ENCODE results near the gene SMCO4.

DNA sequence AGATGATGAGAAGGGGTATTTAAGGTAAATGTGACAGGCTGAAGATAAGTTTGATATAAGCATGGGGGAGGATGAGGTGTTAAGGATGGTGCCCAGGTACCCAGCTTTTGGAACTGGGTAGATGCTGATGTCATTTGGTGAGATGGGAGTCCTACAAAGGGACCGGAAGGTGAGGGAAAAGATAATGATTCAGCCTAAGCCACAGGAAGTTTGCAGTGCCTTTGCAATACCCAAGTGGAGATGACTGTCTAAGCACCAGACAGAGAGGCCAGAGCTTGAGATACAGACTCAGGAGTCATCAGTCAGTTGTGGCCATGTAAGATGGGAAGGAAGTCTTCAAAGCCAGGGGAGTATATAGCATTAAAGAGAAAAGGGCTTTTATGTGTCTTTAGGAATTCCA, 30.0 kb upstream of the SMCO4 start:
- TF ChIP-seq, protein P1, sequence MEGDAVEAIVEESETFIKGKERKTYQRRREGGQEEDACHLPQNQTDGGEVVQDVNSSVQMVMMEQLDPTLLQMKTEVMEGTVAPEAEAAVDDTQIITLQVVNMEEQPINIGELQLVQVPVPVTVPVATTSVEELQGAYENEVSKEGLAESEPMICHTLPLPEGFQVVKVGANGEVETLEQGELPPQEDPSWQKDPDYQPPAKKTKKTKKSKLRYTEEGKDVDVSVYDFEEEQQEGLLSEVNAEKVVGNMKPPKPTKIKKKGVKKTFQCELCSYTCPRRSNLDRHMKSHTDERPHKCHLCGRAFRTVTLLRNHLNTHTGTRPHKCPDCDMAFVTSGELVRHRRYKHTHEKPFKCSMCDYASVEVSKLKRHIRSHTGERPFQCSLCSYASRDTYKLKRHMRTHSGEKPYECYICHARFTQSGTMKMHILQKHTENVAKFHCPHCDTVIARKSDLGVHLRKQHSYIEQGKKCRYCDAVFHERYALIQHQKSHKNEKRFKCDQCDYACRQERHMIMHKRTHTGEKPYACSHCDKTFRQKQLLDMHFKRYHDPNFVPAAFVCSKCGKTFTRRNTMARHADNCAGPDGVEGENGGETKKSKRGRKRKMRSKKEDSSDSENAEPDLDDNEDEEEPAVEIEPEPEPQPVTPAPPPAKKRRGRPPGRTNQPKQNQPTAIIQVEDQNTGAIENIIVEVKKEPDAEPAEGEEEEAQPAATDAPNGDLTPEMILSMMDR (IDR thresholded peaks at IDR 0.05; ENCODE audit: low read length): no peak
- TF ChIP-seq EZH2 (IDR thresholded peaks at IDR 0.05; ENCODE audit: borderline replicate concordance, low read length): no peak

Measured in OCI-LY1 (cell line).